Neural progenitor cell (in vitro differentiated cells): ENCODE data around the gene NR2C2AP. TPM values are rescaled to one million over a fixed set of nuclear protein-coding genes. Genes with fewer than 3 reads are reported as not detected.

ENCODE experiments used
- DNase-seq: peaks from one replicate; pipeline ENCODE4 v3.0.0-alpha.2; 2016; ENCODE audit warnings: low spot score
- H2AFZ ChIP-seq: fragments of 200-600 bp; sonication (generic); replicated peaks from 2 replicates; pipeline ENCODE4 v1.6.1; 2016; ENCODE audit warnings: antibody characterized with exemption
- H3F3A ChIP-seq: fragments of 200-600 bp; sonication (generic); 2 replicates; pipeline ENCODE4 v1.6.1; 2016; ENCODE audit warnings: antibody characterized with exemption, low read depth
- H3K27ac ChIP-seq: fragments of 200-600 bp; sonication (generic); 2 replicates; pipeline ENCODE4 v1.5.1; 2016; ENCODE audit warnings: mild to moderate bottlenecking
- H3K27me3 ChIP-seq: fragments of 200-600 bp; sonication (generic); 2 replicates; pipeline ENCODE4 v1.6.1; 2016; ENCODE audit warnings: mild to moderate bottlenecking, moderate library complexity
- H3K36me3 ChIP-seq: fragments of 200-600 bp; sonication (generic); 2 replicates; pipeline ENCODE4 v1.5.1; 2016
- H3K4me1 ChIP-seq: fragments of 200-600 bp; sonication (generic); 2 replicates; pipeline ENCODE4 v1.6.1; 2016; ENCODE audit warnings: mixed run types
- H3K4me2 ChIP-seq: fragments of 200-600 bp; sonication (generic); 2 replicates; pipeline ENCODE4 v1.6.1; 2016
- H3K4me3 ChIP-seq: fragments of 200-600 bp; sonication (generic); 2 replicates; pipeline ENCODE4 v1.5.1; 2016
- H3K79me2 ChIP-seq: fragments of 200-600 bp; sonication (generic); 2 replicates; pipeline ENCODE4 v1.6.1; 2016; ENCODE audit warnings: low read depth
- H3K9ac ChIP-seq: fragments of 200-600 bp; sonication (generic); 2 replicates; pipeline ENCODE4 v1.6.1; 2016
- H3K9me3 ChIP-seq: fragments of 200-600 bp; sonication (generic); 2 replicates; pipeline ENCODE4 v1.5.1; 2016; ENCODE audit warnings: low read depth
- H4K20me1 ChIP-seq: fragments of 200-600 bp; sonication (generic); 2 replicates; pipeline ENCODE4 v1.6.1; 2016; ENCODE audit warnings: low read depth
- H3K27ac Mint-ChIP-seq: 3 replicates; pipeline ENCODE4 v1.8.0; 2021; ENCODE audit warnings: mixed read lengths
- H3K27me3 Mint-ChIP-seq: 2 replicates; pipeline ENCODE4 v1.8.0; 2022; ENCODE audit warnings: low read depth, mild to moderate bottlenecking, inconsistent platforms, moderate library complexity, mixed read lengths; ENCODE audit not compliant: insufficient read depth
- H3K36me3 Mint-ChIP-seq: 3 replicates; pipeline ENCODE4 v1.8.0; 2021; ENCODE audit warnings: mixed read lengths
- H3K4me1 Mint-ChIP-seq: 3 replicates; pipeline ENCODE4 v1.8.0; 2021; ENCODE audit warnings: mixed read lengths
- H3K4me3 Mint-ChIP-seq: 3 replicates; pipeline ENCODE4 v1.8.0; 2021; ENCODE audit warnings: mild to moderate bottlenecking, moderate library complexity, mixed read lengths
- H3K9me3 Mint-ChIP-seq: 3 replicates; pipeline ENCODE4 v1.8.0; 2020; ENCODE audit warnings: mixed read lengths
- EZH2 ChIP-seq: fragments of 200-600 bp; sonication (generic); IDR thresholded peaks from 2 replicates; pipeline ENCODE4 v1.6.1; 2017; ENCODE audit warnings: antibody characterized with exemption, mild to moderate bottlenecking, moderate library complexity
- EZH2phosphoT487 ChIP-seq: fragments of 200-600 bp; sonication (generic); IDR thresholded peaks from 2 replicates; pipeline ENCODE4 v1.6.1; 2017; ENCODE audit warnings: antibody characterized with exemption
- total RNA-seq: library from RNA; depleted of rRNA; stranded (reverse); fragments of >200 nt; gene quantifications from 2 replicates; pipeline ENCODE4 v1.2.3, GENCODE V29; 2015; ENCODE audit warnings: low replicate concordance
- TF ChIP-seq, protein P1 (sequence below): fragments of 200-600 bp; sonication (generic); IDR thresholded peaks from 2 replicates; pipeline ENCODE4 v1.5.1; 2017; ENCODE audit warnings: antibody characterized with exemption, mild to moderate bottlenecking

NR2C2AP gene
- total RNA-seq, 1 donor from 2014 or later, result 7.6 TPM

- Mint-ChIP-seq H3K4me3 (no peak overlapping the region), H3K36me3 (no peaks in the 10 kb centered on the region), H3K9me3 (peaks cover 15% of the 10 kb centered on the region), H3K27ac (no peak overlapping the region), H3K27me3 (peaks cover 17% of the 10 kb centered on the region), H3K4me1 (no peaks in the 10 kb centered on the region)
- Histone ChIP-seq H3F3A (peaks cover 9% of the 10 kb centered on the region), H3K9me3 (no peaks in the 10 kb centered on the region), H3K4me1 (no peaks in the 10 kb centered on the region), H3K9ac (no peak overlapping the region), H2AFZ (no peak overlapping the region), H3K36me3 (no peaks in the 10 kb centered on the region), H3K27ac (no peak overlapping the region), H3K4me3 (no peak overlapping the region), H3K79me2 (no peaks in the 10 kb centered on the region), H3K27me3 (peaks cover 45% of the 10 kb centered on the region), H3K4me2 (no peak overlapping the region), H4K20me1 (no peaks in the 10 kb centered on the region)
- TF ChIP-seq EZH2, result no peak
- TF ChIP-seq, protein P1, sequence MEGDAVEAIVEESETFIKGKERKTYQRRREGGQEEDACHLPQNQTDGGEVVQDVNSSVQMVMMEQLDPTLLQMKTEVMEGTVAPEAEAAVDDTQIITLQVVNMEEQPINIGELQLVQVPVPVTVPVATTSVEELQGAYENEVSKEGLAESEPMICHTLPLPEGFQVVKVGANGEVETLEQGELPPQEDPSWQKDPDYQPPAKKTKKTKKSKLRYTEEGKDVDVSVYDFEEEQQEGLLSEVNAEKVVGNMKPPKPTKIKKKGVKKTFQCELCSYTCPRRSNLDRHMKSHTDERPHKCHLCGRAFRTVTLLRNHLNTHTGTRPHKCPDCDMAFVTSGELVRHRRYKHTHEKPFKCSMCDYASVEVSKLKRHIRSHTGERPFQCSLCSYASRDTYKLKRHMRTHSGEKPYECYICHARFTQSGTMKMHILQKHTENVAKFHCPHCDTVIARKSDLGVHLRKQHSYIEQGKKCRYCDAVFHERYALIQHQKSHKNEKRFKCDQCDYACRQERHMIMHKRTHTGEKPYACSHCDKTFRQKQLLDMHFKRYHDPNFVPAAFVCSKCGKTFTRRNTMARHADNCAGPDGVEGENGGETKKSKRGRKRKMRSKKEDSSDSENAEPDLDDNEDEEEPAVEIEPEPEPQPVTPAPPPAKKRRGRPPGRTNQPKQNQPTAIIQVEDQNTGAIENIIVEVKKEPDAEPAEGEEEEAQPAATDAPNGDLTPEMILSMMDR, result no peak
- TF ChIP-seq EZH2phosphoT487, result no peak
- DNase-seq, result no peak
Measured at GRCh38 chr19:19229701-19230100, 26.5 kb upstream of the NR2C2AP start.

- peaks cover 17% of the 10 kb centered on the region for H3F3A ChIP-seq
- H2AFZ ChIP-seq, result no peak overlapping the region
- H3K27ac ChIP-seq, result no peak overlapping the region
- Mint-ChIP-seq H3K27ac (no peak overlapping the region), H3K4me3 (no peak overlapping the region), H3K36me3 (no peaks in the 10 kb centered on the region), H3K27me3 (peaks cover 26% of the 10 kb centered on the region), H3K4me1 (no peaks in the 10 kb centered on the region), H3K9me3 (no peaks in the 10 kb centered on the region)
- no peaks in the 10 kb centered on the region for H3K79me2 ChIP-seq
- no peak for DNase-seq
- H3K9ac ChIP-seq, result no peak overlapping the region
- H3K9me3 ChIP-seq, result no peaks in the 10 kb centered on the region
- TF ChIP-seq, protein P1, result no peak
- TF ChIP-seq EZH2 (no peak), EZH2phosphoT487 (no peak)
- H3K4me1 ChIP-seq, result no peaks in the 10 kb centered on the region
- no peaks in the 10 kb centered on the region for H3K36me3 ChIP-seq
- no peak overlapping the region for H3K4me2 ChIP-seq
- peaks cover 63% of the 10 kb centered on the region for H3K27me3 ChIP-seq
- no peak overlapping the region for H3K4me3 ChIP-seq
- no peaks in the 10 kb centered on the region for H4K20me1 ChIP-seq
Measured at GRCh38 chr19:19227217-19227616, 24.0 kb upstream of the NR2C2AP start.

GRCh38 chr19:19226663-19227062, 23.4 kb upstream of the NR2C2AP start:
- no peak for TF ChIP-seq EZH2
- no peak for TF ChIP-seq EZH2phosphoT487
- TF ChIP-seq, protein P1, result no peak
- no peaks in the 10 kb centered on the region for H3K4me1 Mint-ChIP-seq

More at GRCh38 chr19:19226663-19227062, 23.4 kb upstream of the NR2C2AP start:
- H3F3A ChIP-seq, result peaks cover 17% of the 10 kb centered on the region
- H4K20me1 ChIP-seq, result no peaks in the 10 kb centered on the region
- H3K9ac ChIP-seq, result no peak overlapping the region
- Mint-ChIP-seq H3K27me3 (peaks cover 26% of the 10 kb centered on the region), H3K9me3 (no peaks in the 10 kb centered on the region), H3K4me3 (no peak overlapping the region), H3K27ac (no peak overlapping the region), H3K36me3 (no peaks in the 10 kb centered on the region)
- H3K4me1 ChIP-seq, result no peaks in the 10 kb centered on the region
- H3K27me3 ChIP-seq, result peaks cover 62% of the 10 kb centered on the region
- H3K27ac ChIP-seq, result no peak overlapping the region
- no peak overlapping the region for H3K4me3 ChIP-seq
- H2AFZ ChIP-seq, result no peak overlapping the region
- H3K36me3 ChIP-seq, result no peaks in the 10 kb centered on the region
- DNase-seq, result no peak
- no peak overlapping the region for H3K4me2 ChIP-seq
- no peaks in the 10 kb centered on the region for H3K79me2 ChIP-seq
- H3K9me3 ChIP-seq, result no peaks in the 10 kb centered on the region
